Stomach smooth muscle (tissue), 2 donors: ENCODE measurements around the gene RNU6-1.

Experiments used
- H3K27ac ChIP-seq: one replicate; pipeline ENCODE4 v1.7.0; 2013; ENCODE audit warnings: mild to moderate bottlenecking, low read length, inconsistent platforms
- H3K27me3 ChIP-seq, 2 donors: one replicate each; pipeline ENCODE4 v1.7.0; 2013; ENCODE audit warnings: low read length in 2 of 2; ENCODE audit not compliant: insufficient read depth in 2 of 2, control insufficient read depth in 1 of 2
- H3K36me3 ChIP-seq, 2 donors: one replicate each; pipeline ENCODE4 v1.7.0; 2013; ENCODE audit warnings: low read length in 2 of 2; ENCODE audit not compliant: control insufficient read depth in 2 of 2, insufficient read depth in 2 of 2
- H3K4me1 ChIP-seq: one replicate; pipeline ENCODE4 v1.7.0; 2013; ENCODE audit warnings: low read length; ENCODE audit not compliant: control insufficient read depth, insufficient read depth
- H3K4me3 ChIP-seq, 2 donors: one replicate each; pipeline ENCODE4 v1.7.0; 2013; ENCODE audit warnings: low read length in 2 of 2
- H3K9ac ChIP-seq, 2 donors: one replicate each; pipeline ENCODE4 v1.7.0; 2013; ENCODE audit warnings: low read length in 2 of 2, mild to moderate bottlenecking in 1 of 2
- H3K9me3 ChIP-seq, 2 donors: one replicate each; pipeline ENCODE4 v1.7.0; 2013; ENCODE audit warnings: low read length in 2 of 2; ENCODE audit not compliant: control insufficient read depth in 2 of 2
- donor health status: healthy.
- donor health status: Pancreatic carcinoma.

RNU6-1 gene

GRCh38 chr15:67832897-67833709 is 6.7 kb downstream of the RNU6-1 start:
- Histone ChIP-seq H3K36me3 (no peaks in the 10 kb centered on the region), H3K9ac (no peak overlapping the region), H3K4me1 (peaks cover 39% of the 10 kb centered on the region), H3K27ac (no peak overlapping the region), H3K27me3 (peaks cover 73 to 81% of the 10 kb centered on the region in 2 donors), H3K4me3 (peak overlapping the region in 1 of 2 donors; percentile 64), H3K9me3 (no peaks in the 10 kb centered on the region)

DNA sequence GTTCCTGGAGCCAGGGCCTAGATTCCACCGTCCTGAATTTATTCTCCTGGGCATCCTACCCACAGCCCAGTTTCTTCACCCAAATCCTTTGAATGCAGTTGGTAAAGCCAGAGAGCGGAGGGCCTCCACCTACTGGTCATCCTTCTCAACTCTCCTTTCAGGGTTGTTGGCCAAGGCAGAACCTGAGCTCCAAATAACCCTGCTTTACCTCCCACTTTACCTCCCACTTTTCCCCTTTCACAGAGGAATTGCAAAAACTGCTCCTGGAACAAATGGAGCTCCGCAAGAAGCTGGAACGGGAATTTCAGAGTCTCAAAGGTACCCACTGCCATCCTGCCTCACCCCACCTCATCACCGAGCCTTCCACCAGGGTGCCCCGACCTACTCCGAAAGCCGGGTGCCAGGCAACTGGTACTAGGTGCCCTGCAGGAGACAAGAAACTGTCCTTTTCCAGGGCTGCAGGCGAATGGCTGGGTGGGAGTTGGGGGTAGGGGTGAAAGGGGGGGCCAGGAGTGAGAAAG is 7.8 kb downstream of the RNU6-1 start:
- H3K4me3 ChIP-seq: no peak overlapping the region
- H3K36me3 ChIP-seq: no peaks in the 10 kb centered on the region
- peaks cover 73 to 91% of the 10 kb centered on the region in 2 donors for H3K27me3 ChIP-seq
- H3K9ac ChIP-seq: no peak overlapping the region
- H3K9me3 ChIP-seq: no peaks in the 10 kb centered on the region
- no peak overlapping the region for H3K27ac ChIP-seq
- H3K4me1 ChIP-seq: peaks cover 46% of the 10 kb centered on the region

GRCh38 chr15:67831363-67831762 is 8.5 kb downstream of the RNU6-1 start:
- peaks cover 51% of the 10 kb centered on the region for H3K4me1 ChIP-seq
- no peak overlapping the region for H3K9ac ChIP-seq
- no peak overlapping the region for H3K4me3 ChIP-seq
- H3K9me3 ChIP-seq: no peaks in the 10 kb centered on the region
- no peak overlapping the region for H3K27ac ChIP-seq
- peaks cover 76 to 99% of the 10 kb centered on the region in 2 donors for H3K27me3 ChIP-seq
- no peaks in the 10 kb centered on the region for H3K36me3 ChIP-seq

GRCh38 chr15:67829647-67830504 is 10.0 kb downstream of the RNU6-1 start:
- Histone ChIP-seq H3K4me1 (peaks cover 48% of the 10 kb centered on the region), H3K9ac (no peak overlapping the region), H3K27ac (no peak overlapping the region), H3K4me3 (no peak overlapping the region), H3K27me3 (peaks cover 75 to 99% of the 10 kb centered on the region in 2 donors), H3K36me3 (no peaks in the 10 kb centered on the region), H3K9me3 (no peaks in the 10 kb centered on the region)

- Histone ChIP-seq H3K4me3 (no peak overlapping the region), H3K36me3 (no peaks in the 10 kb centered on the region), H3K9me3 (no peaks in the 10 kb centered on the region), H3K27me3 (peaks cover 76 to 99% of the 10 kb centered on the region in 2 donors), H3K27ac (no peak overlapping the region), H3K4me1 (peaks cover 45% of the 10 kb centered on the region), H3K9ac (no peak overlapping the region)
These were observed 10.7 kb downstream of the RNU6-1 start for GRCh38 chr15:67828969-67829646.

- Histone ChIP-seq H3K9ac (no peak overlapping the region), H3K4me3 (peak overlapping the region in 1 of 2 donors; percentile 40), H3K4me1 (peaks cover 43% of the 10 kb centered on the region), H3K27me3 (peaks cover 76 to 99% of the 10 kb centered on the region in 2 donors), H3K27ac (no peak overlapping the region), H3K36me3 (no peaks in the 10 kb centered on the region), H3K9me3 (no peaks in the 10 kb centered on the region)
These were observed 11.4 kb downstream of the RNU6-1 start for GRCh38 chr15:67828278-67828968.

DNA sequence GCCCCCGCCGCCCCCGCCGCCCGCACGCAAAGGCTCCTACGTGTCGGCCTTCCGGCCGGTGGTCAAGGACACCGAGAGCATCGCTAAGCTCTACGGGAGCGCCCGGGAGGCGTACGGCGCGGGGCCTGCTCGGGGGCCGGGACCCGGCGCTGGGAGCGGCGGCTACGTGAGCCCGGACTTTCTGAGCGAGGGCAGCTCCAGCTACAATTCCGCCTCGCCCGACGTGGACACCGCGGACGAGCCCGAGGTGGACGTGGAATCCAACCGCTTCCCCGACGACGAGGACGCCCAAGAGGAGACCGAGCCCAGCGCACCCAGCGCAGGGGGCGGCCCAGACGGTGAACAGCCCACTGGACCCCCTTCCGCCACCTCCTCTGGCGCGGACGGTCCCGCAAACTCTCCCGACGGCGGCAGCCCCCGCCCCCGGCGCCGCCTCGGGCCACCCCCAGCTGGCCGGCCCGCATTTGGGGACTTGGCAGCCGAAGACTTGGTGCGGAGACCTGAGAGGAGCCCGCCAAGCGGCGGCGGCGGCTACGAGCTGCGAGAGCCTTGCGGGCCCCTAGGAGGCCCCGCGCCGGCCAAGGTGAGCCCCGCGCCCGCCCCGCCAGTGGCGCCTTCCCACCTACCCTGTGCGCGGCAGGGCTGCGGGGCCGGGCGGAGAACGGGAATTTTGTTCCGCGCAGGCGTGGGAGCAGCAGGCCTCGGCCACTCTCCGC is 12.1 kb downstream of the RNU6-1 start:
- Histone ChIP-seq H3K9ac (no peak overlapping the region), H3K27ac (no peak overlapping the region), H3K9me3 (peaks cover 0 to 1% of the 10 kb centered on the region in 2 donors), H3K4me1 (peaks cover 45% of the 10 kb centered on the region), H3K27me3 (peaks cover 71 to 98% of the 10 kb centered on the region in 2 donors), H3K4me3 (peak overlapping the region in 1 of 2 donors; percentile 40), H3K36me3 (no peaks in the 10 kb centered on the region)

DNA sequence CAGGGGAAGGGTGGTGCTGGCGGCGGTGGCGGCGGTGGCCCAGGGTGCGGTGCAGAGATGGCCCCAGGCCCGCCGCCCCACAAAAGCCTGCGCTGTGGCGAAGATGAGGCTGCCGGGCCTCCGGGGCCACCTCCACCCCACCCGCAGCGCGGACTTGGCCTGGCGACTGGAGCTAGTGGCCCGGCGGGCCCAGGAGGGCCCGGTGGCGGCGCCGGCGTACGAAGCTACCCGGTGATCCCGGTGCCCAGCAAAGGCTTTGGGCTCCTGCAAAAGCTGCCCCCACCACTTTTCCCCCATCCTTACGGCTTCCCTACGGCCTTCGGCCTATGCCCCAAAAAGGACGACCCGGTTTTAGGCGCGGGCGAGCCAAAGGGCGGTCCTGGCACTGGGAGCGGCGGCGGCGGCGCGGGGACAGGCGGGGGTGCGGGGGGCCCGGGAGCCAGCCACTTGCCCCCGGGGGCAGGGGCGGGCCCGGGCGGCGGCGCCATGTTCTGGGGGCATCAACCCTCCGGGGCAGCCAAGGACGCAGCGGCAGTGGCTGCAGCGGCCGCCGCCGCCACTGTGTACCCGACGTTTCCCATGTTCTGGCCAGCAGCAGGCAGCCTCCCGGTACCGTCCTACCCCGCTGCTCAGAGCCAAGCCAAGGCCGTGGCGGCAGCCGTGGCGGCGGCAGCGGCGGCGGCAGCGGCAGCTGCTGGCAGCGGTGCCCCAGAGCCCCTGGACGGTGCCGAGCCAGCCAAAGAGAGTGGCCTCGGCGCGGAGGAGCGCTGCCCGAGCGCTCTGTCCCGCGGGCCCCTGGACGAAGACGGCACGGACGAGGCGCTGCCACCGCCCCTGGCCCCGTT is 12.9 kb downstream of the RNU6-1 start:
- Histone ChIP-seq H3K9me3 (peaks cover 0 to 4% of the 10 kb centered on the region in 2 donors), H3K27ac (no peak overlapping the region), H3K9ac (no peak overlapping the region), H3K4me3 (no peak overlapping the region), H3K27me3 (peaks cover 69 to 98% of the 10 kb centered on the region in 2 donors), H3K36me3 (no peaks in the 10 kb centered on the region), H3K4me1 (peaks cover 46% of the 10 kb centered on the region)
